SJSA1 (cell line): ENCODE data around the gene KCTD18. TPM values are rescaled to one million over a fixed set of nuclear protein-coding genes. Genes with fewer than 3 reads are reported as not detected.

ENCODE experiments used
- DNase-seq, 2 experiments: peaks; one replicate each; pipeline ENCODE4 v3.0.0-alpha.2; 2015 to 2020; ENCODE audit warnings: low spot score in 2 of 2, low read depth in 1 of 2
- H3K27ac ChIP-seq: fragments of 250-450 bp; sonication (Bioruptor Pico); 2 replicates; pipeline ENCODE4 v1.5.1; 2020; ENCODE audit warnings: mild to moderate bottlenecking, moderate library complexity
- H3K27me3 ChIP-seq: fragments of 250-450 bp; sonication (Bioruptor Pico); replicated peaks from 2 replicates; pipeline ENCODE4 v1.5.1; 2020; ENCODE audit warnings: mild to moderate bottlenecking, moderate library complexity
- H3K36me3 ChIP-seq: fragments of 250-450 bp; sonication (Bioruptor Pico); 2 replicates; pipeline ENCODE4 v1.5.1; 2020; ENCODE audit warnings: mild to moderate bottlenecking
- H3K4me1 ChIP-seq: fragments of 250-450 bp; sonication (Bioruptor Pico); replicated peaks from 2 replicates; pipeline ENCODE4 v1.6.1; 2021; ENCODE audit warnings: mild to moderate bottlenecking
- H3K4me3 ChIP-seq: fragments of 250-450 bp; sonication (Bioruptor Pico); 2 replicates; pipeline ENCODE4 v1.5.1; 2020; ENCODE audit warnings: mild to moderate bottlenecking
- H3K9me3 ChIP-seq: fragments of 250-450 bp; sonication (Bioruptor Pico); replicated peaks from 2 replicates; pipeline ENCODE4 v1.5.1; 2020; ENCODE audit warnings: mild to moderate bottlenecking
- total RNA-seq: library from RNA; depleted of rRNA; stranded (reverse); fragments of >200 nt; shearing (Covaris generic); gene quantifications from 2 replicates; pipeline ENCODE4 v1.2.3, GENCODE V29; 2014

The KCTD18 gene
- total RNA-seq, 1 experiment from 2014 or later: 16.3 TPM

DNA sequence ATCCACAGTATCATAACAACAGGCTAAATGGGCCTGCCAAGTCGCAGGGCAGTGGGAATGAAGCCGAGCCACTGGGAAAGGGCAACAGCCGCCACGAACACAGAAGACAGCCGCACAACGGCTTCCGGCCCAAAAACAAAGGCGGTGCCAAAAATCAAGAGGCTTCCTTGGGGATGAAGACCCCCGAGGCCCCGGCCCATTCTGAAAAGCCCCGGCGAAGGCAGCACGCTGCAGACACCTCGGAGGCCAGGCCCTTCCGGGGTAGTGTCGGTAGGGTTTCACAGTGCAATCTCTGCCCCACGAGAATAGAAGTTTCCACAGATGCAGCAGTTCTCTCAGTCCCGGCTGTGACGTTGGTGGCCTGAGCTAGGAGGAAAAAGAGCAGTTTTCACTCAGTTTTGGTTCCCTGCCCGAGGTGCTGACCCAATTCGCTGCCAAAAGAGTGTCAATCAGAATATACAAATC is 32.2 kb downstream of the KCTD18 start:
- peaks cover 14% of the 10 kb centered on the region for H3K4me1 ChIP-seq
- no peak overlapping the region for H3K4me3 ChIP-seq
- H3K36me3 ChIP-seq: peaks cover 57% of the 10 kb centered on the region
- H3K9me3 ChIP-seq: no peaks in the 10 kb centered on the region
- H3K27ac ChIP-seq: no peak overlapping the region
- H3K27me3 ChIP-seq: no peaks in the 10 kb centered on the region
- DNase-seq: no peak

DNA sequence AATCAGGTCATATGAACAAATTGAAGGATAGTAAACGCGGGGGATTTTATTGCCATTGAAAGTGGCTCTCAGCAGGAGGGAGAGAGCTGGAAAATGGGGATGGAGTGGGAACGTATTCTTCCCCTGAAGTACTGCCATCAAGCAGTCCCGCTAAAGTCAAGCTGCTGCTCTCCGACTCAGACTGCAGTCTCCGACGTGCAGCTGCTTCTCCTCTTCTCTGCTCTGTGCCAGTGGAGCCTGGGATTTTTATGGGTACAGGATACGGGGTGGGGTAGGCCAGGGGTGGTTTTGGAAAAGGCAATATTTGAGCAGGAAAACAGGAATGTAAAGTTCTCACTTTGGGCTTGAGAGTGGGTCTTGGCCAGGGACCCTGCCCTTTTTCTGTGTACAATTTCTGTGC is 33.0 kb downstream of the KCTD18 start:
- Histone ChIP-seq H3K27me3 (no peaks in the 10 kb centered on the region), H3K9me3 (no peaks in the 10 kb centered on the region), H3K4me1 (peaks cover 14% of the 10 kb centered on the region), H3K36me3 (peaks cover 64% of the 10 kb centered on the region), H3K27ac (no peak overlapping the region), H3K4me3 (no peak overlapping the region)
- DNase-seq: no peak

DNA sequence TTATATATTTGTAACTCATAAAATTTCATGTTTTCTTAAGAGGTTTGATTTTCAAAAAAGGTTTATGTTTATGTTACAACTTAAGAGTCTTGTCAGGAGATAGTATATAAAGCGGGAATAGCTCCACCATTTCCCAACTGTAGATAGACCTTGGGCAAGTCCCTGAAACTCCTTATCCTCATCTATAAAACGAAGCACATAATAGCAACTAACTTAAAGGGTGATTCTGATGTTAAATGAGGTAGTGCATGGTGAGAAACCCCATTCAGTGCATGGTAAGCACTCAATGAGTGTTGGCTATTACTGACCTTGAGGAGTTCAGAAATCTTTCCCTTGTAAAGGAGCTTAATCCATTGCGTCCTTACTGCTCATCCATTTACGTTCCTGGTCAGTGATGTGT is 34.1 kb downstream of the KCTD18 start:
- peaks cover 9% of the 10 kb centered on the region for H3K4me1 ChIP-seq
- peaks cover 71% of the 10 kb centered on the region for H3K36me3 ChIP-seq
- H3K4me3 ChIP-seq: no peak overlapping the region
- no peak for DNase-seq
- H3K27me3 ChIP-seq: no peaks in the 10 kb centered on the region
- no peak overlapping the region for H3K27ac ChIP-seq
- no peaks in the 10 kb centered on the region for H3K9me3 ChIP-seq

DNA sequence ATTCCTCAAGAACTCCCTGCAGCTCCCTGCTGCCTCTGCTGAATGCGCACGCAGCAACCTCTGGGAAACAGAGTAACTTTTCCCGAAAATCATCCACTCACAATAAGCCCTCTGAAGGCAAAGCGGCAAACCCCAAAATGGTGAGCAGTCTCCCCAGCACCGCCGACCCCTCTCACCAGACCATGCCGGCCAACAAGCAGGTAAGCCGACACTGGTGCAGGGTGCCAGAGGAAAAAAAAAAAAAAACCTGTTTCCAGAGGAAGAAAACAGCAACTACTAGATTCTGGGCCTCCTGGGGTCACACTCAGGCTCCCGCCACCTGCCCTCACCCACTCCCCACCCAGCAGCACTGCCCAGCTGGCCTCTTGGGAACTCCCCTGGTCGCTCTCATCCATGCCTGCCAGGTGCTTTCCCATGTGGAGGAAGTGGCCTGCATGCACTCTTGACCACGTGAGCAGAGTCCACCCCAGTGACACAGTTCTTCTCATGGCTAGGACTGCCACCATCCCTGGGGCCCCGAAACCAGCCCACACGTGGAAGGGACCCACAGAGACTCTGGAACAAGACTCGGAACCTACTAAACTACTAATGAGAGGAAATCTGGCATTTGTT is 36.9 kb downstream of the KCTD18 start:
- H3K27ac ChIP-seq: no peak overlapping the region
- H3K9me3 ChIP-seq: no peaks in the 10 kb centered on the region
- DNase-seq: no peak
- H3K27me3 ChIP-seq: no peaks in the 10 kb centered on the region
- H3K4me1 ChIP-seq: no peaks in the 10 kb centered on the region
- H3K36me3 ChIP-seq: peaks cover 87% of the 10 kb centered on the region
- H3K4me3 ChIP-seq: no peak overlapping the region

DNA sequence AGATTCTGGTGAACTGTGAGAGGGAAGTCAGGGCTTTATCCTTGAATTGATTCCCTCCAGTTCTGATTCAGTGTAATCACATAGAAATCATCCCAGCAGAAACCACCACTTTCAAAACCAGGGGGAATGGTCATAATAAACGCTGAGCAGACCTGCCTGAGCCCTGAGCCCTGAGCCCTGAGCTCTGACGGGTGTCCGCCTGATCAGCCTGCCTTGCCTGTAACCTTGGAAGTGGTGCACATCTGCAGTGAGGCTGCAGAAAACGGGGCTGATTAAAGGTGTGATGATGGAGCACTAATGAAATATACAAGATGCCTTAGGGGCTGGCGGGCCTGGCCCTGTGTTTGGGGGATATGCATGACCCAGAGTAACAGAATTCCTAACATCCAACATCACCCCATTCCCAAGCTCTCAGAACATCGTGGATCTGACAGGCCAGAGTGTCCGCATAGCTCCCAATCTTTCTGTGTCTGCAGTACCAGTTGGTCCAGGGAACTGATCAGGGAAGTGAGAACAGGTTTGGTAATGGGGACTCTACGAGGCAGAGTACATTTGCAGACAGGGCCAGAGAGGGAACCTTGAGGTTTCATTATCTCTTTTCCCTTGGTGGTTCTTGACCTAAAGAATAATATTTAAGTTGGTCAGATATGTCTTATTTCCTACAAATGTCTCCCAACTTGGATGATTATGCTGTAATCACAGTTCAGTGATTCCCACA is 37.8 kb downstream of the KCTD18 start:
- Histone ChIP-seq H3K36me3 (peaks cover 89% of the 10 kb centered on the region), H3K27ac (no peak overlapping the region), H3K27me3 (no peaks in the 10 kb centered on the region), H3K4me3 (no peak overlapping the region), H3K4me1 (no peaks in the 10 kb centered on the region), H3K9me3 (no peaks in the 10 kb centered on the region)
- DNase-seq: no peak

DNA sequence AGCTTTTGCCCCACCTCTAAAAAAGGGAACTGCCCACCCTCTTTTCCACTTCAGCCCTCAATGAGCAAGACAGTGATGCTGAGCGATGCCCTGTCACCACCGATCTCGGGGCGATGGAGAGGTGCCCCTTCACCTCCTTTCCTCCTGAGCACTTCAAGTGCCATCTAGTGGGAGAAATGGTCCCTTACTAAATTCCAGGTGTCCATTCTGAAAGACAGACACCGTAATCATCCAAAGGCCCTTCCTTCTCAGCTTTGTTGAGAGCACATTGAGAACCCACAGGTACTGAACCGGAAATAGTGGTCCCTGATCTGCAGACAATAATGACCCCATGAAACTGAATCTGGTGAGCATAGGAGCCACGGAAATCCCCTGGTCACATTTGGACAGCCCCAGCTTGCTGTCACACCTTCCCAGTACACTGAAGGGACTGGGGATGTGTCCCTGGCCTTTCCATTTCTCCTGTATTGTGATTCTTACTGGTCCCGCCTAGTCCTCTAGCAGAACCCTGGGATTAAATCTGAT is 38.5 kb downstream of the KCTD18 start:
- no peak overlapping the region for H3K4me3 ChIP-seq
- H3K4me1 ChIP-seq: no peaks in the 10 kb centered on the region
- no peaks in the 10 kb centered on the region for H3K27me3 ChIP-seq
- no peak overlapping the region for H3K27ac ChIP-seq
- H3K36me3 ChIP-seq: peaks cover 89% of the 10 kb centered on the region
- no peak for DNase-seq
- H3K9me3 ChIP-seq: no peaks in the 10 kb centered on the region

DNA sequence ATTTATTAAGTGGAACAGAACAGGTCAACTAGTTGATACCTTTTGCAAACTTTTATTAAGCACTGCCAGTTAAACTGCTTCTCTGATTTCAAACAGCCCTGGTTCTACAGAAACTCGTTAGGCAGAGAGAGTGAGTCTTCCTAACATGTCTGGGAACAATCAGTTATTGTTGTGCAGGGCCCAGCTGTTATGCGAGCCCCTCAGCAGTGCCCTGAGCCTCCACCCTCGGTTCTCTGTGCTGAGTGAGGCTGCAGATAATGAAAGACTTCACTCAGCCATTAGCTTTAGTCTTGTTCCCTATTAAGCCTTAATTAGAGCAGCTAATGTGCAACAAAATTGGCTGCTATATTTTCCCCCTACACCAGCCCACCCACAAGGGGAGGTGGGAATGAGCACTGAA is 39.6 kb downstream of the KCTD18 start:
- peaks cover 86% of the 10 kb centered on the region for H3K36me3 ChIP-seq
- no peak for DNase-seq
- no peaks in the 10 kb centered on the region for H3K9me3 ChIP-seq
- H3K27me3 ChIP-seq: no peaks in the 10 kb centered on the region
- H3K4me1 ChIP-seq: no peaks in the 10 kb centered on the region
- H3K4me3 ChIP-seq: no peak overlapping the region
- H3K27ac ChIP-seq: no peak overlapping the region

DNA sequence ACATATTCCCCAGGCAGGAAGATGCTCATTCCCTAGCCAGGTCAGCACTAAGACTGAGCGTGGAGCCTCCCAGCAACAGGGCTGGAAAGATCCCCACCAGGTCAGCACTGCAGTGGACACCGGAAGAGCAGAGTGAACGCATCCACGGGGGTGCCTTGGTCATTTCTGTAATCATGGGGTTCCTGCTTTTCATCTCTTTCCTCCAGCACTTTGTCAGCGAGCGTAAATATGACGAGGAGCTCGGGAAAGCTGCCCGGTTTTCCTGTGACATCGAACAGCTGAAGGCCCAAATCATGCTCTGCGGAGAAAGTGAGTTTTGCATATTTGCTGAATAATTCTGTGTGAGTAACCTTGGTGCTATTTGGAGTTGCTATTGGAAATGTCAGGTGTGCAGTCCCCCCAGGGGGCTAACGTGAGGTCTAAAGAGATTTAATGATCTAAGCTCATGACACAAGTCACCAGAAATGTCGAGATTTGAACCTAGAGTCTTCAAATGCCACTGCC is 40.1 kb downstream of the KCTD18 start:
- no peaks in the 10 kb centered on the region for H3K9me3 ChIP-seq
- no peaks in the 10 kb centered on the region for H3K27me3 ChIP-seq
- DNase-seq: no peak
- peaks cover 85% of the 10 kb centered on the region for H3K36me3 ChIP-seq
- no peak overlapping the region for H3K27ac ChIP-seq
- H3K4me1 ChIP-seq: no peaks in the 10 kb centered on the region
- H3K4me3 ChIP-seq: no peak overlapping the region

DNA sequence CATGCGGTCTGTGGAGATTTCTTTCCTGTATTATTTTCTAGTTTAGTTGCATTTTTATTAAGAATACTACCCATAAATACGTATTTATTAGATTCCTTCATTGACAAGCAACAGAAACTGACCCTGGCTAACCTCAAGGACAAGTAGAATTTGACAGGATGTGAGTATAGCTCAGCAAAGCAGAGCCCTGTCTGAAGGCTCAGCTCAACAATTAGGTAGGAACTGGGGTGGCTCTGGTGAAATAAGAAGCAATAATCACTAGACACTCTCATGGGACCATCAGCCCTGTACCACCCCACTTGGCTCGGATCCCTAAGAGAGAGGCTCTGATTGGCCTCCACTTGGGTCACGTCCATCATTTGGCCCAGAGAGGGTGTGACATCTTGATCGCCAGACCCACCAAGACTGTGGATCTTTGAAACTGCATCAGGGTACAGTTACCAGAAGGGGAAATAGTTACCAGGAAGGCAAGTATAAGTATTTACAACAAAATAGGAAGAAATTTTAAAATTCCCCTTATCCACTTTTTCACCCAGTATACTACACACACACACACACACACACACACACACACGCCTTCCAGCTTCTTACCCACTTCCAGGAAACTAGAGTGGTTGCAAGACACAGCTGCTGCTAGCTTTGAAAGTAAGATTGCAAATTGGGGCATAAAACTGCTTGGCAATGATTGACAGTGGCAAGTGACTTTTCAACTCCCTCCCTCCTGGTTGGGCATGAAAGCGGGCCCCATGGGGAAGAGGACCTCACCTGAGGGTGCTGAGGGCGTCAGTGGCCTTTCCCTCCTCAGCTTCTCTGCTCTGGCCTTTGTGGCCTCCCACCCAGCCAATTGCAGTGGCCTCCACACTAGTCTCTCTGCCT is 41.8 kb downstream of the KCTD18 start:
- Histone ChIP-seq H3K27ac (no peak overlapping the region), H3K36me3 (peaks cover 94% of the 10 kb centered on the region), H3K4me3 (no peak overlapping the region), H3K27me3 (no peaks in the 10 kb centered on the region), H3K4me1 (no peaks in the 10 kb centered on the region), H3K9me3 (no peaks in the 10 kb centered on the region)
- DNase-seq: no peak

DNA sequence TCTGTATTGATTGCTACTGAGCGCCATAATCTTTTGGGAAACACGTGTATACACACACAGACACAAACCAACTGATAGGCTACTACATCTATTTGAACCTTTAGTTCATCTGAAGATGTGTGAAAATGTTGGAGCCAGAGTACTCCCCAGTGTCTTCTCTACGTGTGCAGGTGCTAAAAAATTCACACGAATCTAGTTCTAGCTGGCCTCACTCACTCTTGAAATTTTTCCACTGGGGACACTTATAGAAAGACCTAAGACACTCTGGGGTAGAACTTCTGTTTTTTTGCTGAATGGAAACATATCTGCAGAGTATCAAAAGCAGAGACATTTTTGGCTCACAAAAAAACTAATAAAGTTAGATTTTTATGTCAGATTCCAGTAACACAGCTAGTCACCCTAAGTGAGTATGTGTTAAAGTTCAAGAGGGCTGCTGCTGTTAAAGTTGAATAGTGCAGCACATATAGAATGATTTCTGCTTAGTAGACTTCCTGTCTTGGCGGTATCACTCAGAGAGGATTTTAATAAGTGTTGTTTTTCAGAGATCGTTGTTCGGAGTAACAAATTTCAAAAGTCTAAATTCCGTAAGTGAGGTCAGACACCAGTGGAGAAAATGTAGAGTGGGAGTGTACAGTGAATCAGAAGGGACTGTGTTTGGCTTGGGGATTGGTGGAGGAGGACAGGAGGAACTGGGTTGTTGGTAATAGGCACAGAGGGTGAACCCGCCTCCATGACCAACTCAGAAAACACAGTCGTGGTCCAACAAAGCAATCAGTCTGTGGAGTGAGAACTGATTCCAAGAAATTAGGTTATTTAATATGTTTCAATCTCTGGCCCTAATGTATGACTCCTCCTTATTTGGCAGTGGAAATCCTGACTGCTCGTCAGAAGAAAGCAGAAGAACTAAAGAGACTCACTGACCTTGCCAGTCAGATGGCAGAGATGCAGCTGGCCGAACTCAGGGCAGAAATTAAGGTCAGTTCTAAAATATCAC is 43.1 kb downstream of the KCTD18 start:
- Histone ChIP-seq H3K27me3 (no peaks in the 10 kb centered on the region), H3K4me1 (no peaks in the 10 kb centered on the region), H3K36me3 (peaks cover 93% of the 10 kb centered on the region), H3K4me3 (no peak overlapping the region), H3K27ac (no peak overlapping the region), H3K9me3 (no peaks in the 10 kb centered on the region)
- no peak for DNase-seq

DNA sequence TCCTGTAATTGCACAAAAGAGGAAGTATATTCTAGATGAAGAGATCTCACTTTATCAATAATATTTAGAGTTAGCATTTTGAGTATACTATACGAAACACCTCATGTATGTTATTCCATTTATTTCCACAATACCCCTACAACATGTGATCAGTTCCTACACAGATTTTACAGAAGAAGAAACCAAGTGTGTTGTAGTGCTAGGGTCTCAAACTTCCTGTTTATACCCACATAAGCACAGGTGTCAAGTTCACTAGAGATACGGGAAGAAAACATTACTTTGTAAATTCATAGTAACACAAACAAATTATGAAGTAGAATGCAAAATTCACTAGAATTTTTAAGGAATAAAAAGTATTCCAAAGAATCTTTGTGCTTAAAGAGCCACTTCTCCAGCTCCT is 46.4 kb downstream of the KCTD18 start:
- no peak for DNase-seq
- no peaks in the 10 kb centered on the region for H3K4me1 ChIP-seq
- peaks cover 80% of the 10 kb centered on the region for H3K36me3 ChIP-seq

DNA sequence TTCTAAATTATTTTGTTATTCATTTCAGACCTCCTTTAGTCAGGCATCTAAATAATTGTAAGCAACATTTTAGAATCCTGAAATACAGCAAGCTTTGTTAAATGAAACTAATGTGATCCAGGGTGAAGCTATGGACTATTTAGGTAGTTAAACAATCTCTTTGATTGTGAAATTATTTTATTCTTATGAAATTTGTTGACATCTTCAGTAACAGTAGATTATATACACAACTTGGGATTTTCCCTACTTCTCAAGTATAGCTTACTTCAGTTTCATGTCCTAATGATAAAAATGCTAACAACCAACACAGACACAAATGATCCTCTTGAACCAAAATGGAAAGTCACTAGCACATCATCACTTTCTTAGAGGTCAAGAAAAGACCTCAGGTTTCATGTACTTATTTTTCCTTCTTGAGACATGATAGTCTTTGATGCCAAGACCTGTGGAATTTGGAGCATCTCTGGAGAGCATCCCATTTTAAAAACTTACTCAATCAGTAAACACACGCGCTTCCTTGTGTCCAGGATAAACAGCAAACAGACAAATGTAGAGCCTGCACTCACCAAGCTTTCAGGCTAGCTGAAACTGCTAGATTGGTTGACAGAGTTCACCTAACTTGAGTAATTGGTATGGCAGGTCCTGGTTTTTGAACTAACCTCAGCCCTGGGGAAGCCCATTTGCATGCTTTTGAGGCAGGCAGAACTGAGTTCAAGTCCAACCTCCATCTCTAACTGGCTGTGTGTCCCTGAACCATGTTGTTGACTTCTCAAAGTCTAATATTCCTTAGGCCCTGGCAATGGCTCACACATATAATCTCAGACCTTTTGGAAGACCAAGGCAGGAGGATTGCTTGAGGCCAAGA is 47.8 kb downstream of the KCTD18 start:
- no peaks in the 10 kb centered on the region for H3K27me3 ChIP-seq
- no peak overlapping the region for H3K27ac ChIP-seq
- no peaks in the 10 kb centered on the region for H3K4me1 ChIP-seq
- DNase-seq: no peak
- H3K36me3 ChIP-seq: peaks cover 72% of the 10 kb centered on the region
- no peak overlapping the region for H3K4me3 ChIP-seq
- H3K9me3 ChIP-seq: no peaks in the 10 kb centered on the region

More for the DNA sequence above, 46.4 kb downstream of the KCTD18 start:
- no peak overlapping the region for H3K4me3 ChIP-seq
- H3K27me3 ChIP-seq: no peaks in the 10 kb centered on the region
- H3K27ac ChIP-seq: no peak overlapping the region
- H3K9me3 ChIP-seq: no peaks in the 10 kb centered on the region
